Transverse colon (tissue), 4 donors: ENCODE measurements around the gene ACAP1. TPM values are rescaled to one million over a fixed set of nuclear protein-coding genes. Genes with fewer than 3 reads are reported as not detected.
A peak's percentile ranks its signal among the peaks of the same experiment; 100 is the strongest.

Experiments used
- DNase-seq: peaks from one replicate; pipeline ENCODE4 v3.0.0-alpha.2; 2019
- H3K27ac ChIP-seq, 4 donors: fragments of 200-600 bp; sonication (generic); 2 replicates each; pipeline ENCODE4 v1.5.1; 2016 to 2018; ENCODE audit warnings: inconsistent platforms in 4 of 4
- H3K27me3 ChIP-seq: fragments of 200-600 bp; sonication (generic); 2 replicates; pipeline ENCODE4 v1.5.1; 2017; ENCODE audit warnings: inconsistent platforms
- H3K36me3 ChIP-seq, 4 donors: fragments of 200-600 bp; sonication (generic); 2 replicates each; pipeline ENCODE4 v1.5.1; 2017 to 2019; ENCODE audit warnings: inconsistent platforms in 4 of 4
- H3K4me1 ChIP-seq, 4 donors: fragments of 200-600 bp; sonication (generic); 2 replicates each; pipeline ENCODE4 v1.5.1; 2017 to 2020; ENCODE audit warnings: inconsistent platforms in 4 of 4
- H3K4me3 ChIP-seq, 4 donors: fragments of 200-600 bp; sonication (generic); 1 replicate in 1 of 4; 2 replicates in 3 of 4; pipeline versions ENCODE4 v1.5.1 to v1.6.1; 2017 to 2019; ENCODE audit warnings: inconsistent platforms in 4 of 4
- H3K9me3 ChIP-seq, 2 donors: fragments of 200-600 bp; sonication (generic); 2 replicates each; pipeline ENCODE4 v1.5.1; 2017 to 2019; ENCODE audit warnings: inconsistent platforms in 2 of 2
- CTCF ChIP-seq, 5 experiments: fragments of 200-600 bp in 3 of 5; fragments of 450-650 bp in 2 of 5; sonication (generic) in 3 of 5; IDR thresholded peaks; 1 replicate in 2 of 5; 2 replicates in 3 of 5; pipeline ENCODE4 v1.5.1; 2016 to 2017; ENCODE audit warnings: antibody characterized with exemption in 5 of 5, inconsistent platforms in 3 of 5, mild to moderate bottlenecking in 2 of 5, moderate library complexity in 1 of 5
- EP300 ChIP-seq: sonication (generic); formaldehyde crosslinking; IDR thresholded peaks from one replicate; pipeline ENCODE4 v1.6.1; 2017; ENCODE audit warnings: antibody characterized with exemption, low read depth
- POLR2A ChIP-seq: fragments of 450-650 bp; IDR thresholded peaks from one replicate; pipeline ENCODE4 v1.6.1; 2016; ENCODE audit warnings: antibody characterized with exemption, mild to moderate bottlenecking, moderate library complexity
- POLR2AphosphoS5 ChIP-seq, 3 donors: sonication (generic); formaldehyde crosslinking; IDR thresholded peaks; one replicate each; pipeline ENCODE4 v1.6.1; 2016; ENCODE audit warnings: antibody characterized with exemption in 3 of 3
- WGBS, 2 donors: methylation state at CpG; one replicate each; pipeline ENCODE4 v1.1.5; 2018; ENCODE audit warnings: low coverage in 1 of 2; 5-methylcytosine and 5-hydroxymethylcytosine counted together
- in situ Hi-C, 4 donors: fragments of 200-750 bp; cut with MboI; loops; one replicate each; pipeline versions ENCODE4 v1.15.0 to v1.15.1; 2017; ENCODE audit warnings: low sequenced_read_pairs in 3 of 4, low pct_ligation_motif_present in 1 of 4, low pct_unique_long_range_greater_than_20kb in 1 of 4
- intact Hi-C: fragments of 100-400 bp; cut with DNase I; formaldehyde crosslinking; loops from one replicate; pipeline ENCODE4 v1.15.1; 2023; ENCODE audit warnings: low total_unique reads
- total RNA-seq, 4 donors: library from RNA; depleted of rRNA; stranded (reverse); fragments of >200 nt; gene quantifications; one replicate each; pipeline ENCODE4 v1.1.0, GENCODE V29; 2016

The ACAP1 gene
- total RNA-seq, 4 donors from 2014 or later = 4.8 to 21.0 (median 10.0) TPM

GRCh38 chr17:7326186-7326585 is 10.1 kb upstream of the ACAP1 start:
- WGBS, 2 donors = 96% methylated on average over 10 of the region's 11 CpGs; no CpG with 5 or more reads in 1 of the 2 donors
- in situ Hi-C loops = loop anchor here in 1 of 4 donors (25.0 kb wide), 1 partner anchor 289 kb away; the partner anchor contains the start of genes SLC16A11 and SLC16A13

GRCh38 chr17:7327056-7327455 is 9.3 kb upstream of the ACAP1 start:
- H3K4me3 ChIP-seq = no peak overlapping the region
- in situ Hi-C loops = loop anchor here in 1 of 4 donors (25.0 kb wide), 1 partner anchor 290 kb away; the partner anchor contains the start of genes SLC16A11 and SLC16A13
- H3K27me3 ChIP-seq = no peaks in the 10 kb centered on the region
- WGBS, 2 donors = 90% methylated on average over 7 of the region's 7 CpGs; no CpG with 5 or more reads in 1 of the 2 donors
- H3K27ac ChIP-seq = no peak overlapping the region
- peaks cover 0 to 6% (median 3%) of the 10 kb centered on the region in 4 donors for H3K36me3 ChIP-seq
- TF ChIP-seq CTCF (IDR thresholded peaks at IDR 0.05) (no peak), EP300 (no peak), POLR2A (no peak), POLR2AphosphoS5 (IDR thresholded peaks at IDR 0.05) (no peak)
- intact Hi-C loops = no loop called here
- DNase-seq = no peak
- peaks cover 7 to 21% (median 14%) of the 10 kb centered on the region in 4 donors for H3K4me1 ChIP-seq
- no peaks in the 10 kb centered on the region for H3K9me3 ChIP-seq

More at GRCh38 chr17:7326186-7326585, 10.1 kb upstream of the ACAP1 start:
- intact Hi-C loops = no loop called here
- Histone ChIP-seq H3K36me3 (peaks cover 0 to 12% (median 6%) of the 10 kb centered on the region in 4 donors), H3K4me3 (no peak overlapping the region), H3K27ac (no peak overlapping the region), H3K4me1 (peaks cover 7 to 21% (median 14%) of the 10 kb centered on the region in 4 donors), H3K9me3 (no peaks in the 10 kb centered on the region), H3K27me3 (no peaks in the 10 kb centered on the region)
- no peak for DNase-seq
- no peak for TF ChIP-seq POLR2AphosphoS5 (IDR thresholded peaks at IDR 0.05)
- no peak for TF ChIP-seq EP300
- TF ChIP-seq CTCF (IDR thresholded peaks at IDR 0.05) = no peak
- no peak for TF ChIP-seq POLR2A

- Histone ChIP-seq H3K9me3 (no peaks in the 10 kb centered on the region), H3K27me3 (no peaks in the 10 kb centered on the region), H3K36me3 (peaks cover 0 to 6% (median under 1%) of the 10 kb centered on the region in 4 donors), H3K4me1 (peaks cover 7 to 21% (median 14%) of the 10 kb centered on the region in 4 donors), H3K27ac (no peak overlapping the region), H3K4me3 (no peak overlapping the region)
- no peak for DNase-seq
- TF ChIP-seq POLR2AphosphoS5 (IDR thresholded peaks at IDR 0.05) (no peak), EP300 (no peak), CTCF (IDR thresholded peaks at IDR 0.05) (no peak), POLR2A (no peak)
- 80% methylated on average over 17 of the region's 17 CpGs; no CpG with 5 or more reads in 1 of the 2 donors for WGBS, 2 donors
- in situ Hi-C loops (loop anchor here in 1 of 4 donors (25.0 kb wide), 1 partner anchor 290 kb away; the partner anchor contains the start of genes SLC16A11 and SLC16A13), intact Hi-C loops (no loop called here)
These were observed 8.8 kb upstream of the ACAP1 start for GRCh38 chr17:7327501-7327900.

GRCh38 chr17:7328009-7328408 is 8.3 kb upstream of the ACAP1 start:
- in situ Hi-C loops = loop anchor here in 1 of 4 donors (25.0 kb wide), 1 partner anchor 291 kb away; the partner anchor contains the start of genes SLC16A11 and SLC16A13
- intact Hi-C loops = no loop called here
- WGBS, 2 donors = 86 to 88% methylated on average over 1 of the region's 1 CpG
- no peak for DNase-seq
- no peak for TF ChIP-seq EP300
- no peak for TF ChIP-seq CTCF (IDR thresholded peaks at IDR 0.05)
- TF ChIP-seq POLR2A = no peak
- TF ChIP-seq POLR2AphosphoS5 (IDR thresholded peaks at IDR 0.05) = no peak
- Histone ChIP-seq H3K27me3 (no peaks in the 10 kb centered on the region), H3K9me3 (no peaks in the 10 kb centered on the region), H3K27ac (peak overlapping the region in 3 of 4 donors; percentile 90 to 93 (median 91)), H3K4me3 (peak overlapping the region in 1 of 4 donors; percentile 82), H3K4me1 (peaks cover 7 to 21% (median 14%) of the 10 kb centered on the region in 4 donors), H3K36me3 (peaks cover 0 to 6% (median 0%) of the 10 kb centered on the region in 4 donors)
